ENCODE data around the gene TMEM121B.

GRCh38 chr22:17102297-17102667, 18.9 kb downstream of the TMEM121B start:
- TF ChIP-seq, protein P1, sequence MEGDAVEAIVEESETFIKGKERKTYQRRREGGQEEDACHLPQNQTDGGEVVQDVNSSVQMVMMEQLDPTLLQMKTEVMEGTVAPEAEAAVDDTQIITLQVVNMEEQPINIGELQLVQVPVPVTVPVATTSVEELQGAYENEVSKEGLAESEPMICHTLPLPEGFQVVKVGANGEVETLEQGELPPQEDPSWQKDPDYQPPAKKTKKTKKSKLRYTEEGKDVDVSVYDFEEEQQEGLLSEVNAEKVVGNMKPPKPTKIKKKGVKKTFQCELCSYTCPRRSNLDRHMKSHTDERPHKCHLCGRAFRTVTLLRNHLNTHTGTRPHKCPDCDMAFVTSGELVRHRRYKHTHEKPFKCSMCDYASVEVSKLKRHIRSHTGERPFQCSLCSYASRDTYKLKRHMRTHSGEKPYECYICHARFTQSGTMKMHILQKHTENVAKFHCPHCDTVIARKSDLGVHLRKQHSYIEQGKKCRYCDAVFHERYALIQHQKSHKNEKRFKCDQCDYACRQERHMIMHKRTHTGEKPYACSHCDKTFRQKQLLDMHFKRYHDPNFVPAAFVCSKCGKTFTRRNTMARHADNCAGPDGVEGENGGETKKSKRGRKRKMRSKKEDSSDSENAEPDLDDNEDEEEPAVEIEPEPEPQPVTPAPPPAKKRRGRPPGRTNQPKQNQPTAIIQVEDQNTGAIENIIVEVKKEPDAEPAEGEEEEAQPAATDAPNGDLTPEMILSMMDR (IDR thresholded peaks at IDR 0.05; ENCODE audit: insufficient read depth, low read depth, low read length): no peak
- no peak for TF ChIP-seq EZH2 (IDR thresholded peaks at IDR 0.05; ENCODE audit: insufficient read depth, low read length)
